Keratinocyte (primary cell): Measurements from ENCODE around the gene CLSTN2.

Experiments used
- EZH2 ChIP-seq: IDR thresholded peaks from one replicate; pipeline ENCODE4 v1.6.1; 2012; ENCODE audit warnings: inconsistent platforms, mild to moderate bottlenecking, low read length, moderate library complexity
- TF ChIP-seq, protein P1 (sequence below), 3 experiments: IDR thresholded peaks in 1 of 3; conservative IDR thresholded peaks in 1 of 3; optimal IDR thresholded peaks in 1 of 3; 2 replicates in 2 of 3; 3 replicates in 1 of 3; pipeline versions ENCODE3 to v1.5.1; 2011; ENCODE audit warnings: low read length in 3 of 3, mild to moderate bottlenecking in 3 of 3, moderate library complexity in 2 of 3, control low read depth in 1 of 3, inconsistent platforms in 1 of 3; ENCODE audit not compliant: insufficient read depth in 2 of 3; ENCODE audit errors: extremely low read depth in 1 of 3

DNA sequence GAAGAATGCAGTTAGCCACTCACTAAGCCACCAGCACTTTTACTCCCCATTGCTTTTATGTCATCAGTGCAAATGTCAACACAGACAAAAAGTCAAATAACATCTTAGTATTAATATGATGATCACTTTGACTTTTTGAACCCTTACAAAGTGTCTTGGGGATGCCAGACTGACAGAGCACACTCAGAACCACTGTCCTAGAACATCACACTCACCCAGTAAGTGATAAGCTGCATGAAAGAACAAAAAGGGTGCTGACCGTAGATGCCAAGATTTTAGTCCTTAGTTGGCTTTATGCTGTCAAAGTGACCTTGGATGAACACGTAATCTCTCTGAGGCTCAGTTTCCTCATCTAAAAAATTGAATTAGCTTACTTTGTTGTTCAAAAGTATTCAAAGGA lies 463.4 kb downstream of the CLSTN2 start:
- TF ChIP-seq, protein P1, sequence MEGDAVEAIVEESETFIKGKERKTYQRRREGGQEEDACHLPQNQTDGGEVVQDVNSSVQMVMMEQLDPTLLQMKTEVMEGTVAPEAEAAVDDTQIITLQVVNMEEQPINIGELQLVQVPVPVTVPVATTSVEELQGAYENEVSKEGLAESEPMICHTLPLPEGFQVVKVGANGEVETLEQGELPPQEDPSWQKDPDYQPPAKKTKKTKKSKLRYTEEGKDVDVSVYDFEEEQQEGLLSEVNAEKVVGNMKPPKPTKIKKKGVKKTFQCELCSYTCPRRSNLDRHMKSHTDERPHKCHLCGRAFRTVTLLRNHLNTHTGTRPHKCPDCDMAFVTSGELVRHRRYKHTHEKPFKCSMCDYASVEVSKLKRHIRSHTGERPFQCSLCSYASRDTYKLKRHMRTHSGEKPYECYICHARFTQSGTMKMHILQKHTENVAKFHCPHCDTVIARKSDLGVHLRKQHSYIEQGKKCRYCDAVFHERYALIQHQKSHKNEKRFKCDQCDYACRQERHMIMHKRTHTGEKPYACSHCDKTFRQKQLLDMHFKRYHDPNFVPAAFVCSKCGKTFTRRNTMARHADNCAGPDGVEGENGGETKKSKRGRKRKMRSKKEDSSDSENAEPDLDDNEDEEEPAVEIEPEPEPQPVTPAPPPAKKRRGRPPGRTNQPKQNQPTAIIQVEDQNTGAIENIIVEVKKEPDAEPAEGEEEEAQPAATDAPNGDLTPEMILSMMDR (optimal IDR thresholded peaks at IDR 0.05 in 1 of 3, IDR thresholded peaks at IDR 0.05 in 1 of 3, conservative IDR thresholded peaks at IDR 0.05 in 1 of 3; ENCODE audit: extremely low read depth in 1 of 3, insufficient read depth in 2 of 3, low read length in 3 of 3) = no peak
- TF ChIP-seq EZH2 = no peak
